GM10266 (cell line): ENCODE measurements around the gene IPP.

Experiments
- DNase-seq: peaks from one replicate; pipeline ENCODE4 v3.0.0; 2012; ENCODE audit errors: extremely low spot score
- CTCF ChIP-seq: IDR thresholded peaks from 2 replicates; pipeline ENCODE4 v1.5.1; 2012; ENCODE audit warnings: mild to moderate bottlenecking, low read depth; ENCODE audit not compliant: control insufficient read depth, insufficient read depth; ENCODE audit errors: missing control alignments

IPP gene

GRCh38 chr1:45667321-45668111 is 82.9 kb downstream of the IPP start:
- TF ChIP-seq CTCF, result no peak
- no peak for DNase-seq

GRCh38 chr1:45666836-45667235 is 83.6 kb downstream of the IPP start:
- TF ChIP-seq CTCF, result no peak
- DNase-seq, result no peak

GRCh38 chr1:45660336-45660735 is 90.1 kb downstream of the IPP start:
- DNase-seq, result no peak
- TF ChIP-seq CTCF, result no peak

- no peak for TF ChIP-seq CTCF
- DNase-seq, result no peak
These were observed 91.2 kb downstream of the IPP start for GRCh38 chr1:45659222-45659621.

GRCh38 chr1:45658171-45658570 is 92.3 kb downstream of the IPP start:
- TF ChIP-seq CTCF, result no peak
- no peak for DNase-seq

GRCh38 chr1:45656573-45657226 is 93.8 kb downstream of the IPP start:
- TF ChIP-seq CTCF, result no peak
- DNase-seq, result no peak
